MM.1S (cell line): Measurements from ENCODE around the gene CASP8.

Experiments used
- DNase-seq: peaks from one replicate; pipeline ENCODE4 v3.0.0-alpha.2; 2015
- H2AFZ ChIP-seq: fragments of 300-600 bp; sonication (generic); 2 replicates; pipeline ENCODE4 v1.6.0; 2016; ENCODE audit warnings: antibody characterized with exemption, low read length
- H3F3A ChIP-seq: fragments of 300-600 bp; sonication (generic); 2 replicates; pipeline ENCODE4 v1.6.1; 2016; ENCODE audit warnings: mild to moderate bottlenecking, antibody characterized with exemption, low read length, moderate library complexity, mixed read lengths; ENCODE audit not compliant: insufficient read depth
- H3K27ac ChIP-seq: fragments of 300-600 bp; sonication (generic); 2 replicates; pipeline ENCODE4 v1.5.1; 2016; ENCODE audit warnings: mild to moderate bottlenecking, low read length
- H3K27me3 ChIP-seq: fragments of 300-600 bp; sonication (generic); replicated peaks from 2 replicates; pipeline ENCODE4 v1.6.0; 2016; ENCODE audit warnings: low read length; ENCODE audit not compliant: insufficient read depth
- H3K36me3 ChIP-seq: fragments of 300-600 bp; sonication (generic); replicated peaks from 2 replicates; pipeline ENCODE4 v1.6.1; 2016; ENCODE audit warnings: mild to moderate bottlenecking, low read length, mixed read lengths; ENCODE audit not compliant: insufficient read depth
- H3K4me1 ChIP-seq: fragments of 300-600 bp; sonication (generic); 2 replicates; pipeline ENCODE4 v1.6.1; 2016; ENCODE audit warnings: low read length, mixed read lengths
- H3K4me2 ChIP-seq: fragments of 300-600 bp; sonication (generic); 2 replicates; pipeline ENCODE4 v1.6.0; 2016; ENCODE audit warnings: low read depth, low read length
- H3K4me3 ChIP-seq: fragments of 300-600 bp; sonication (generic); 2 replicates; pipeline ENCODE4 v1.5.1; 2016; ENCODE audit warnings: low read length, mixed read lengths
- H3K79me2 ChIP-seq: fragments of 300-600 bp; sonication (generic); 2 replicates; pipeline ENCODE4 v1.6.1; 2016; ENCODE audit warnings: mixed run types, low read length, mixed read lengths
- H3K9ac ChIP-seq: fragments of 300-600 bp; sonication (generic); 2 replicates; pipeline ENCODE4 v1.6.1; 2016; ENCODE audit warnings: low read length, mixed read lengths
- H3K9me2 ChIP-seq: fragments of 300-600 bp; sonication (generic); replicated peaks from 2 replicates; pipeline ENCODE4 v1.6.1; 2016; ENCODE audit warnings: mild to moderate bottlenecking, low read length, mixed read lengths; ENCODE audit not compliant: insufficient read depth
- H3K9me3 ChIP-seq: fragments of 300-600 bp; sonication (generic); replicated peaks from 2 replicates; pipeline ENCODE4 v1.6.1; 2016; ENCODE audit warnings: mild to moderate bottlenecking, low read length, mixed read lengths; ENCODE audit not compliant: insufficient read depth
- H4K20me1 ChIP-seq: fragments of 300-600 bp; sonication (generic); 2 replicates; pipeline ENCODE4 v1.6.1; 2016; ENCODE audit warnings: mild to moderate bottlenecking, low read length, moderate library complexity, mixed read lengths; ENCODE audit not compliant: insufficient read depth
- CTCF ChIP-seq: fragments of 300-600 bp; sonication (generic); IDR thresholded peaks from 2 replicates; pipeline ENCODE4 v1.5.1; 2016; ENCODE audit warnings: antibody characterized with exemption, low read length, mixed read lengths
- EZH2 ChIP-seq: fragments of 300-600 bp; sonication (generic); optimal IDR thresholded peaks from 2 replicates; pipeline ENCODE3; 2017; ENCODE audit warnings: low read depth, mild to moderate bottlenecking, antibody characterized with exemption, low read length, mixed read lengths
- EZH2phosphoT487 ChIP-seq: fragments of 300-600 bp; sonication (generic); IDR thresholded peaks from 2 replicates; pipeline ENCODE4 v1.6.1; 2018; ENCODE audit warnings: antibody characterized with exemption, low read length

Gene CASP8

DNA sequence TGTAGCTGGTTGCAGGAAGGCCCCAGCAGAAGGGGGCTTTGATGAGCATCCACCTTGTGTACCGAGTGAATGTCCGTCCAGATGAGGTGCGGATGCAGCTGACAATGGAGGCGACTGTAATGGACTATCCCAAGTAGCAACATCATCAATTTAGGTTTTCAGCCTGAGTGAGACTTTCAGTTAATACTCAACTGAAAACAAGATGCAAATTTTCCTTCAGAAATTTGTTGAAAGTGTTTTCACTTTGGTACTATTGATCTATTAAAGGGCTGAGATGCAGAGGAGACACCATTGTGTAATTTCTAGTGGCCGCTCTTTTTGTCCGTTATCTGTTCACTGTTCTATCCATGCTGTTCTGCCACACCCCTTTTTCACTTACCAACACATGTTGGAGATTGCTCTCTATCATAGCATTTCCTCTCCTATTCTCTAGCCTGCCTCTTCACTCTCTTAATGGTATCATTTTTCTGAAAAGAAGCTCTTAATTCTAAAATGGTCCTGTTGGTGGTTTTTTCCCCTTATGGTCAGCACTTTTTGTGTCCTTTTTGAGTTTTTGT is 12.0 kb upstream of the CASP8 start:
- no peak overlapping the region for H3K4me3 ChIP-seq
- TF ChIP-seq EZH2phosphoT487: no peak
- TF ChIP-seq CTCF: no peak
- no peak for TF ChIP-seq EZH2
- no peaks in the 10 kb centered on the region for H3K9me3 ChIP-seq
- peaks cover 36% of the 10 kb centered on the region for H3K4me1 ChIP-seq
- no peaks in the 10 kb centered on the region for H3K27me3 ChIP-seq
- DNase-seq: no peak
- H4K20me1 ChIP-seq: no peaks in the 10 kb centered on the region
- peaks cover 83% of the 10 kb centered on the region for H3K79me2 ChIP-seq
- H3K9me2 ChIP-seq: no peaks in the 10 kb centered on the region
- H3F3A ChIP-seq: peaks cover 40% of the 10 kb centered on the region
- no peak overlapping the region for H2AFZ ChIP-seq
- 0 out of 2 replicates have a peak overlapping the region, but pooled peaks have one; percentile 8 for H3K4me2 ChIP-seq
- H3K9ac ChIP-seq: no peak overlapping the region
- H3K36me3 ChIP-seq: no peaks in the 10 kb centered on the region
- H3K27ac ChIP-seq: peak overlapping the region; percentile 13; the same call in 1 of the 2 replicates

DNA sequence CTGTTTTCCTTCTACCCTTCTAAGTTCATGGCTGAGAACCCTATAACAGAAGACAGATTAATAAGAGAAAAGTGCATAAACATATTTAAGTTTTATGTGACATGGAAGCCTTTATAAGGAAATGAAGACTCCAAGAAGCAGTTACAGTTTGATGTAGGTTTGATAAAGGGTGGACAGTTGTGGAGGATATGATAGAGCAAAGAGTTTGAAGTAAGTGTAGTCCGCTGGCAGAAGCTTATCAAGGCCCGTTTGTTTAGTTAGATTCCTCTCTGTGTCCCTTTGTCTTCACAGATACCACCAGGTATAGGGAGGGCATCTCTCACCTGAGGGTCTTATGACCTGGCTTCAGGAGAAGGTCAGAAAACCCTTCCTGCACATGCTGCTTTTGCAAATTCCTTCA is 10.4 kb upstream of the CASP8 start:
- Histone ChIP-seq H3K27me3 (no peaks in the 10 kb centered on the region), H4K20me1 (no peaks in the 10 kb centered on the region), H3K9me2 (no peaks in the 10 kb centered on the region), H3K4me2 (no peak overlapping the region), H3K4me3 (no peak overlapping the region), H3K9me3 (no peaks in the 10 kb centered on the region), H3K4me1 (peaks cover 48% of the 10 kb centered on the region), H2AFZ (no peak overlapping the region), H3K36me3 (no peaks in the 10 kb centered on the region), H3K9ac (no peak overlapping the region), H3K27ac (no peak overlapping the region), H3K79me2 (peaks cover 82% of the 10 kb centered on the region), H3F3A (peaks cover 46% of the 10 kb centered on the region)
- DNase-seq: no peak
- TF ChIP-seq CTCF (no peak), EZH2phosphoT487 (no peak)

DNA sequence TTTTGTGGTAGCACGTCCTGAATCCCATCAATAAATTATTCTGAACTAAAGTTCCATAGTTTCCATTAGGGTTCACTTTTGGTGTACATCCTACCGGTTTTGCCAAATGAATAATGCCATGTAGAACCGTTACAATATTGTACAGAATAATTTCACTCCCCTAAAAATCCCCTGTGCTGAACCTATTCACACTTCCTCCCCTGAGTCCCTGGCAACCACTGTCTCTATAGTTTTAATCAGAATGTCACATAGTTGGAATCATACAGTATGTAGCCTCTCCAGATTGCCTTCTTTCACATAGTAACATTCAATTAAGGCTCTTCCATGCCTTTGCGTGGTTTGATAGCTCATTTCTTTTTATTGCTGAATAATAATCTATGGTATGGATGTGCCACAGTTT is 9.6 kb upstream of the CASP8 start:
- no peaks in the 10 kb centered on the region for H3K9me3 ChIP-seq
- no peak for DNase-seq
- H3K27ac ChIP-seq: no peak overlapping the region; the same call in 1 of the 2 replicates
- no peaks in the 10 kb centered on the region for H3K9me2 ChIP-seq
- peaks cover 50% of the 10 kb centered on the region for H3F3A ChIP-seq
- no peak overlapping the region for H2AFZ ChIP-seq
- no peaks in the 10 kb centered on the region for H4K20me1 ChIP-seq
- H3K4me1 ChIP-seq: peaks cover 51% of the 10 kb centered on the region
- no peak overlapping the region for H3K4me2 ChIP-seq
- no peak overlapping the region for H3K4me3 ChIP-seq
- TF ChIP-seq CTCF (no peak), EZH2phosphoT487 (no peak), EZH2 (no peak)
- H3K36me3 ChIP-seq: no peaks in the 10 kb centered on the region
- H3K27me3 ChIP-seq: no peaks in the 10 kb centered on the region
- H3K79me2 ChIP-seq: peaks cover 81% of the 10 kb centered on the region
- H3K9ac ChIP-seq: no peak overlapping the region
